Type B pancreatic cell (in vitro differentiated cells): ENCODE results near the gene SLC40A1. TPM values are rescaled to one million over a fixed set of nuclear protein-coding genes. Genes with fewer than 3 reads are reported as not detected.

ENCODE experiments used
- DNase-seq: peaks from one replicate; pipeline ENCODE4 v3.0.0; 2021; ENCODE audit warnings: mixed read lengths; ENCODE audit not compliant: unreplicated experiment; ENCODE audit errors: extremely low spot score
- H3K27ac Mint-ChIP-seq: 2 replicates; pipeline ENCODE4 v1.8.0; 2021; ENCODE audit warnings: mild to moderate bottlenecking, mixed read lengths
- H3K27me3 Mint-ChIP-seq: 2 replicates; pipeline ENCODE4 v1.8.0; 2021; ENCODE audit warnings: mixed read lengths
- H3K36me3 Mint-ChIP-seq: 2 replicates; pipeline ENCODE4 v1.8.0; 2021; ENCODE audit warnings: mixed read lengths
- H3K4me1 Mint-ChIP-seq: one replicate; pipeline ENCODE4 v1.8.0; 2021; ENCODE audit warnings: mixed read lengths; ENCODE audit not compliant: unreplicated experiment
- H3K4me3 Mint-ChIP-seq: 2 replicates; pipeline ENCODE4 v1.8.0; 2021; ENCODE audit warnings: mild to moderate bottlenecking, mixed read lengths
- H3K9me3 Mint-ChIP-seq: 2 replicates; pipeline ENCODE4 v1.8.0; 2021; ENCODE audit warnings: mixed read lengths
- total RNA-seq: library from RNA; stranded (reverse); gene quantifications from 2 replicates; pipeline ENCODE4 v1.2.1, GENCODE V29; 2021; ENCODE audit warnings: low replicate concordance
- TF ChIP-seq, protein P1 (sequence below): fragments of 200-600 bp; sonication (generic); conservative IDR thresholded peaks from 2 replicates; pipeline ENCODE4 v1.5.0; 2021; ENCODE audit warnings: antibody characterized with exemption, mild to moderate bottlenecking

The SLC40A1 gene
- total RNA-seq, 1 donor from 2014 or later, result 23.0 TPM

DNA sequence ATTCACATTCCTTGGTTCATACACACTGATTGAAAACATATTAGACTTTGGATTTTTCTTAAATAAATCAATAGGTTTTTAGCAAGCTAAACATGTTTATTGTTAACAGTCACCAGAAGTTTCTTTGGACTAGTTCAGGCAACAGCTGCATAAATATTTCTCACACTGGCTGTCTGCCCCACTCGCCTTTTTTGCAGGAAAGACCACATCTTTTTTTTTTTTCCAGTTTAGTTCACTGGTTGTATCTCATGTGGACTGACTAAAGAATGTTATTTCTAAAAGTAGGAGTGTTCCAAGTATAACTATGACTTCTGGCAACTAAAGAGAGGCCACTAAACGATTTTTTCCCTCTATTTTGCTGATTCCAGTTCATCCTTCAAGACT, 31.1 kb downstream of the SLC40A1 start:
- Mint-ChIP-seq H3K27ac (no peak overlapping the region), H3K27me3 (no peaks in the 10 kb centered on the region), H3K4me3 (no peak overlapping the region), H3K9me3 (no peaks in the 10 kb centered on the region), H3K4me1 (peaks cover 12% of the 10 kb centered on the region), H3K36me3 (no peaks in the 10 kb centered on the region)
- TF ChIP-seq, protein P1, sequence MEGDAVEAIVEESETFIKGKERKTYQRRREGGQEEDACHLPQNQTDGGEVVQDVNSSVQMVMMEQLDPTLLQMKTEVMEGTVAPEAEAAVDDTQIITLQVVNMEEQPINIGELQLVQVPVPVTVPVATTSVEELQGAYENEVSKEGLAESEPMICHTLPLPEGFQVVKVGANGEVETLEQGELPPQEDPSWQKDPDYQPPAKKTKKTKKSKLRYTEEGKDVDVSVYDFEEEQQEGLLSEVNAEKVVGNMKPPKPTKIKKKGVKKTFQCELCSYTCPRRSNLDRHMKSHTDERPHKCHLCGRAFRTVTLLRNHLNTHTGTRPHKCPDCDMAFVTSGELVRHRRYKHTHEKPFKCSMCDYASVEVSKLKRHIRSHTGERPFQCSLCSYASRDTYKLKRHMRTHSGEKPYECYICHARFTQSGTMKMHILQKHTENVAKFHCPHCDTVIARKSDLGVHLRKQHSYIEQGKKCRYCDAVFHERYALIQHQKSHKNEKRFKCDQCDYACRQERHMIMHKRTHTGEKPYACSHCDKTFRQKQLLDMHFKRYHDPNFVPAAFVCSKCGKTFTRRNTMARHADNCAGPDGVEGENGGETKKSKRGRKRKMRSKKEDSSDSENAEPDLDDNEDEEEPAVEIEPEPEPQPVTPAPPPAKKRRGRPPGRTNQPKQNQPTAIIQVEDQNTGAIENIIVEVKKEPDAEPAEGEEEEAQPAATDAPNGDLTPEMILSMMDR, result no peak
- DNase-seq, result no peak

DNA sequence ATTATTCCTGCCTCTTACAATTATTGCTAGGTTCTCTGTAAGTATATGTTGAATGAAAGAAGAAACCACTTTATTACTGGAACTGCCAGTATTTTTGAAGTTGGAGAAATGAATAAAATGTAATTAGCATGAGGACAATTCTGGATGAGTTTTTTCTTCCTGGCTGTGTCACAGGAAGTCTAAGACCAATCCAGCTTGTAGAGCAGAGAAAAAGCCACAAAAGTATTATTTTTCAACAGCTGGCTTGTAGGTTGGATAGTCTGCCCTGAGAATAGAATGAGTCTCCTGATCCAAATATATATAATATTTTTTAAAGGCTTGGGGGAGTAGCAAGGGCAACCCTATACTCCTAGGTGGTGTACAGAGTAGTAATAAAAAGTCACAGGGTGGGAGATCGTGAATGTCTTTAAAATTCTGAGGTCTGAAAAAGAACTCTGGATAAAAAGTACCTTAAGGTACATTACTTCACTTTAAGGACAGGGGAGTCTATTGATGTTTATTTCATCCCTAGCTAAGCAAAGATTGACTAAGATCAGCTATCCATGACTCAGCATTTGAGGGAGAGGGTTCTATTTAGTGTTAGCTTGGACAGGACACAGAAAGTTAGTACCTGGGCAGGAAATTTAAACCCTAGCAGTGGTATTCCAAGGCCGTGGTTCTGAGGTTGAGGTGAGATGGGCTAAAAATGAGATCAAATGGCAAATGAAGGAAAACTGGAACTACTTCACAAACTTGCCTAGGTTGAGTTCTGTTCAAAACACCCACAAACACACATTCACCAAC, 31.7 kb downstream of the SLC40A1 start:
- Mint-ChIP-seq H3K27me3 (no peaks in the 10 kb centered on the region), H3K36me3 (no peaks in the 10 kb centered on the region), H3K9me3 (no peaks in the 10 kb centered on the region), H3K4me1 (peaks cover 12% of the 10 kb centered on the region), H3K27ac (no peak overlapping the region), H3K4me3 (no peak overlapping the region)
- no peak for DNase-seq
- TF ChIP-seq, protein P1, result no peak

DNA sequence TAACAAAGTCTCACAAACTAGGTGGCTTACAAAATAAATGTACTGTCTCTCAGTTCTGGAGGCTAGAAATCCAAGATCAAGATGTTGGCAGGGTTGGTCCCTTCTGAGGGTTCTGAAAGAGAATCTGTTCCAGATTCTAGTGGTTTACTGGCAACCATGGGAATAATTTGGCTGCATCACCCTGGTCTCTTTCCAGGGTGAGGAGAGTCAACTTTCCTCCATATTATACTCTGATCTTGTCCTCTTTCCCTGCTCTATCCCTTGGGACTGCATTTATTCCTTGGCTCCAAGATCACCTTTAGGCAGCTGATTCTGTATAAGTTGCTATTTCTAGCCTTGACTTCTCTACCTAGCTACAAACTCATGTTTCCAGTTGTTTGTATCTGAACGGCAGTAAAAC, 35.2 kb downstream of the SLC40A1 start:
- TF ChIP-seq, protein P1, result no peak
- no peaks in the 10 kb centered on the region for H3K36me3 Mint-ChIP-seq
- DNase-seq, result no peak
- H3K9me3 Mint-ChIP-seq, result peaks cover 5% of the 10 kb centered on the region
- no peaks in the 10 kb centered on the region for H3K27me3 Mint-ChIP-seq
- no peak overlapping the region for H3K27ac Mint-ChIP-seq
- no peak overlapping the region for H3K4me3 Mint-ChIP-seq
- peaks cover 4% of the 10 kb centered on the region for H3K4me1 Mint-ChIP-seq

DNA sequence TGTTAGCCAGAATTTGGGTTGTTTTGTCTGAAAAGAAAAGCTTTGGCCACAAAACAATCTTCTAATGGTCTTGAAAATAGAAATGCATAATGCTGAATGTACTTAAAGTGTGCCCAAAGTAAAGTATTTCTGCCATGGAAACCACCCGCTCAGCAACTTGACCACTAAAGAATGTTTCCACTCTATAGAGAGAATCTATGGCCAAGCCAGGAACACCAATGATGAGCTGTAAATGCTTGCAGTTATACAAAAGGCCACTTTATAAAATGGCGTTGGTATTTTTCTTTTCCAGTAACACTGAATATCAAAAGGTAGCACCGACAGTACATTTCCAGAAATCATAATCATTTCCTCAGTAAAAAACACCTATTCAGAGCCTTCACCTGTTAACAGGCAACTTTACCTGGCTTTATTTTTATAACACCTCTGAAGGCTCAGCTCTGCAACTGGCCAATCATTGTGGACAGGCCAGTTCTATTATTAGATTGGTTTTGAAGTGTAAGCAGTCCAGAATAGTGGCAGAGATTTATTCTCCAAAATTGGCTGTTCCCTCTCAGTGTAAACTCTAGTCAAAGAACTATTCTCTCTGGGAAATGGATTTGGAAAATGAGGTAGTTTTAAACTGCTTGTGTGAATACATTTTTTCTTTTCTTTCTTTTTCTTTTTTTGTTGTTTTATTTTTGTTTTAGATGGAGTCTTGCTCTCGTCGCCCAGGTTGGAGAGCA, 36.1 kb downstream of the SLC40A1 start:
- TF ChIP-seq, protein P1, result no peak
- Mint-ChIP-seq H3K9me3 (peaks cover 8% of the 10 kb centered on the region), H3K27me3 (no peaks in the 10 kb centered on the region), H3K4me3 (no peak overlapping the region), H3K27ac (no peak overlapping the region), H3K36me3 (no peaks in the 10 kb centered on the region), H3K4me1 (peaks cover 4% of the 10 kb centered on the region)
- DNase-seq, result no peak

DNA sequence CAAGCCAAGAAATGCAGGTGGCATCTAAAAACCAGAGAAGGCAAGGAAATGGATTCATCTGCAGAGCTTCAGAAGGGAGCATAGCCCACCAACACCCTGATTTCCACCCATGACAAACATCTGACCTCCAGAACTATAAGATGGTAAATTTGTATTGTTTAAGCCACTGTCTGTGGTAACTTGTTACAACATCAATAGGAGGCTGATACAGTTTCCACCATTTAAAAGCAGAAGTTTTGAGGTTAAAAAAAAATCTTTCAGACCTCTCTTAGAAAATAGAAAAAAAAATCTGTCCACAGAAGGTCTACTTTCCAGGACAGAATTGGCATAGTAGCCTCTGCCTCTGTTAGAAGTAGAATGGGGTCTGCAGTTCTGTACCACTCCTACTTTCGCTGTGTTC, 37.2 kb downstream of the SLC40A1 start:
- peaks cover 8% of the 10 kb centered on the region for H3K9me3 Mint-ChIP-seq
- H3K27ac Mint-ChIP-seq, result no peak overlapping the region
- no peaks in the 10 kb centered on the region for H3K36me3 Mint-ChIP-seq
- TF ChIP-seq, protein P1, result no peak
- H3K27me3 Mint-ChIP-seq, result no peaks in the 10 kb centered on the region
- H3K4me3 Mint-ChIP-seq, result no peak overlapping the region
- H3K4me1 Mint-ChIP-seq, result peaks cover 4% of the 10 kb centered on the region
- no peak for DNase-seq
